ENCODE measurements around the gene PLEKHO1.
A peak's percentile ranks its signal among the peaks of the same experiment; 100 is the strongest.
"Not testable (repeated sequence)": the region's sequence is repeated elsewhere in the genome, so short reads cannot be mapped to it uniquely, and the experiment has no call there.

Gene PLEKHO1

DNA sequence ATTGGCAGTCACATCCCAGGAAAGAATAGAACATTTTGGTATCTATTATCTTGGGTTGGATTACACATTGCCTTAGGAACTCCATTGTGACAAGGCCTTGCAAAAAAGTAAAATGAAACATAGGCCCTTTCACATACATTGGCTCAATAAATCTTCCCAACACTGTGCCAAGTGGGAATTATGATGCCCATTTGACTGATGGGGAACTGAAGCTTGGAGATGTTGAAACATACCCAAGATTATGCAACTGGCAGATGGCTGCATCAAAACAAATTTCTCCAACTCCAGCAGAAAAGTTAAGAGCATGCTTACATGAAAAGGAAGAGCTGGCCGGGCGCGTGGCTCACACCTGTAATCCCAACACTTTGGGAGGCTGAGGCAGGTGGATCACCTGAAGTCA is 26.9 kb downstream of the PLEKHO1 start:
- no peak for DNase-seq

GRCh38 chr1:150178548-150178947 is 28.8 kb downstream of the PLEKHO1 start:
- no peak for DNase-seq

DNA sequence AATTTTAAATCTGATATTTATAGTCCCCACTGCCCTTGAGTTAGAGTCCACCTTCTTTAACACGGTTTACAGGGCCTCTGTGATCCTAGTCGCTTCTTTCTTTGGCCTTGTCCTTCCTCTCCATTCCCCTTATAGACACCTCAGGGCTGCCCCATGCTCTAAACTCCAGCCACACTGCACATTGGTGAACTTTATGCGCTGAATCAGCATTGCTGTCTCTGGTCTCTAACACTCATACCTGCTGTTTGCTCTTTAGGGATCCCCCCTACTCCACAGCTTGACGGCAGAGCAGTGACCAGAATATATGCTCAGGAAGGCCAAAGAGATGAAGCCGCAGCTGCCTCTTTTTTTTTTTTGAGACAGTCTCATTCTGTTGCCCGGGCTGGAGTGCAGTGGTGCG is 30.2 kb downstream of the PLEKHO1 start:
- no peak for DNase-seq

- DNase-seq: no peak
These were observed 30.8 kb downstream of the PLEKHO1 start for GRCh38 chr1:150180474-150180873.

DNA sequence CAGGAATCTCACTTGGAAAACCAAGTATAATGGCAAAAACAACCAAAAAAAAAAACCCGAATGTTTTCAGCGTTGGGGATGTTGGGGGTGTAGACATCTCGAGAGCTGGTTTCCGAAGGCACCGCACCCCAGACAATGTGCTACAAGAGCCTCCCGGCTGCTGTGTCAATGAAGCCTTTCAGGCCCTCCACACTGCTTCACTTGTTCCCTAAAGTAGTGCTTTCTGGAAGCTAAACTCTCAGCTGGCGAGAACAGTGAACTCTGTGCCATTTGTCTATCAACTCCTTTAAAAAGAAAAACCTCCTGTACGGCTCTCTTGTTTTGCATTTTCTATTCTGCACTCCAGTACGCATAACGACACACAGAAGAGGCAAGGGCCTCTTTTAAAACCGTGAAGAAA is 32.5 kb downstream of the PLEKHO1 start:
- DNase-seq: no peak

DNA sequence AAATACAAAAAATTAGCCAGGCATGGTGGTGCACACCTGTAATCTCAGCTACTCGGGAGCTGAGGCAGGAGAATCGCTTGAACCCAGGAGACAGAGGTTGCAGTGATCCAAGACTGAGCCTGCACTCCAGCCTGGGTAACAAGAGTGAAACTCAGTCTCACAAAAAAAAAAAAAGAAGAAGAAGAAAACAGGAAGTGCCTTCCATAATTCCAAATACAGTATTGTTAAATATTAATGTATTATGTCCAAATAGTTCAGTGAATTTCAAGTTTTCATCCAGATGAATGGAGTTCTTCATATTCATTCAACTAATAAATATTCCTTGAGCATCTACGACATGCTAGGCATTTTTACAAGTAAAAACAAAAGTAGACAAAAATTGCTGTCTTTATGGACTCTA is 33.3 kb downstream of the PLEKHO1 start:
- DNase-seq: no peak

- DNase-seq: no peak
These were observed 35.8 kb downstream of the PLEKHO1 start for GRCh38 chr1:150185481-150185880.

DNA sequence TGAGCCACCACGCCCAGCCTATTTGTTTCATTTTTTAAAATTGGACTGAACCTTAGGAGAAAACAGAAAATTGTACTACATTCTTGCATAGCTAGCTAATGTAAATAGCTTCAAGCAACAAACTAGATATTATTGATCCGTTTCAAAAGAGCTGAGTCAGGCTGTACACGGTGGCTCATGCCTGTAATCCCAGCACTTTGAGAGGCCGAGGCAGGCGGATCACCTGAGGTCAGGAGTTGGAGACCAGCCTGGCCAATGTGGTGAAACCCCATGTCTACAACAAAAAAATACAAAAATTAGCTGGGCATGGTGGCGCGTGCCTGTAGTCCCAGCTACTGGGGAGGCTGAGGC is 36.7 kb downstream of the PLEKHO1 start:
- DNase-seq: not testable (repeated sequence)

DNA sequence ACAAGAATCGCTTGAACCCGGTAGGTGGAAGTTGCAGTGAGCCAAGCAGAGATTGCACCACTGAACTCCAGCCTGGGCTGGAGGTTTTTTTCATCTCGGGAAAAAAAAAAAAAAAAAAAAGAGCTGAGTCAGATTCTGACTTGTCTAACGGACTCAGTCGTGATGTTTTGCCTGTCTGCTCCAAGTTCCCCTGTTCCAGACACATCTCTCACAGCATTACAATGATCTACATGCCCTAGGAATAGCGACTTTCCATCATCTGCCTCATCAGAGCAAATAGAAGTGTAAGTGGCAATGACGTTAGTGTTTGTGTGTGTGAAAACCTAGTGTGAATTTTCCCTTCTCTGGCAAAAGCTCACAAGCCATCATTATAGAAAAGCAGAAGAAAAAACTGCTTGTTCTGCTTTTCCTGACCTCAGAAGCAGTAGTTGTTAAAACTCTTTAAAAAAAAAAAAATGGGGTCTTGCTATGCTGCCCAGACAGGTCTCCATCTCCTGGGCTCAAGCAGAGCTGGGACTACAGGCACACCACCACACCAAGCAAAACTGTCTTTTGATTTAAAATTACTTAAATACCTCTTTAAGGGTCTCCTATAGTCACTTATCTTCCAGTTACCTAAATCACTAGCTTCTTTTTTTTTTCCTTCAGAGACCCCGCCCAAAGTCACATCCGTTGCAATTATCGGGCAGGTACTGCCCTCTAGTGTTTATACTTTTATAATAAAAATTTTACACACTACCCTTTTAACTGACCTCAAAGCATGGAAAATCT is 37.3 kb downstream of the PLEKHO1 start:
- DNase-seq: peak; percentile 46

DNA sequence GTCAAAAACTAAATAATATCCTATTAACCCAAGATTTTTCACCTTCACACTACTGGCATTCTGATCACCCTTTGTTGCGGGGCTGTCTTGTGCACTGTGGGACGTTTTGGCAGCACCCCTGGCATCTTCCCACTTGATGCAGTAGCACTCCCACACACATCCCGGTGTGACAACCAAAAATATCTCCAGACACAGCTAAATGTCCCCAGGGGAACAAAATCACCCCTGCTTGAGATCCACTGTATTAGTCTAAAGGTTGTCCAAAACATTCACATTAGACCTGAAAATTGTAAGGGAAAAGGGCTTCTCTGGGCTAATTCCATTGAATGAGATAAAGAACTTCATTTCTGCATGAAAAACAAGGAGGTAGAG is 37.8 kb downstream of the PLEKHO1 start:
- no peak for DNase-seq

GRCh38 chr1:150192012-150192411 is 42.3 kb downstream of the PLEKHO1 start:
- DNase-seq: no peak

- DNase-seq: no peak
These were observed 44.8 kb downstream of the PLEKHO1 start for GRCh38 chr1:150194381-150195031.

DNA sequence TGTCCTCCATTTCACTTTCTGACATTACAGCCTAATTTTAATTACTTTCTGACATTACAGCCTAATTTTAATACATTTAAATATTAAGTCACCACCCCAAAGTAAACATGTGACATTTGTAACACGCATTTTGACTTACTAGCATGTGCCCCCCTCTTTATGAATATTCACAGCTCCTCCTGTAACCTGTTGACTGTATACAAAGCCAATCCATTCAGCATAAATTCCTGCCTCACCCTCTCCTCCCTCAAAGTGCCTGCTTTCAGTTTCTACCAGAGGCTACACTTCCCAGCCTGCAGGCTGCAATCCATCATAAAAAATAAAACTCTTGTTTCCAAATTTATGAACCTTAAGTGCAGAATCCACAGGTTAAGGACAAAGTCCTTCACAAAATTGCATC is 46.7 kb downstream of the PLEKHO1 start:
- DNase-seq: no peak

DNA sequence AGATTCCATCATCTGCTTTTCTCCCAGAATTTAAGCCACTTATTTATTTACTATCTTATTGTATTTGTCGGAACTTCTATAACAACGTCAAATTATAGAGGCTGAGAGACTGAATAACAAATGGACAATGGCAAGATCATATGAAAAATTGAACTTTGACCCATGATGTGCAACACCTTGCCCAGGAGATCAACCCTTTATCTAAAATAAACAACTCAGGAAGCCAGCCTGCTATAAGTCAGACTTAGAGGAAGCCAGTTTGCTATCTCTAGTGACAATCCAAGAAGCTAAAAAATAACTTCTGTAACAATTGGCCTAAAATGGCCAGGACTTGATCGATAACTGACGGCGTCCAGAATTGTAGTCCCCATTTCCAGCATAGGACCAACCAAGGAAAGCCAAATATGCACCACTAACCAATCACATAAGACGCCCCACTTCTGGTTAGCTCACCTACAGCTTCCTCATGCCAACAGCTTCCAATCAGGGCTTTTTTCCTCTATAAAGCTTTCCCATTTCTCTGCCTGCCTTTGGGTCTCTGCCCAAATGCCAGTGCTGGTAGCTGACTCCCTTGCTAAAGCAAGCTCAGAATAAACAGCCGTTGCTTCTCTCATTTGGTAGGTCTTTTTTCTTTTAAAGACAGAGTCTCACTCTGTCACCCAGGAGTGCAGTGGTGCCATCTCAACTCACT is 57.7 kb downstream of the PLEKHO1 start:
- no peak for DNase-seq

GRCh38 chr1:150208460-150208859 is 58.7 kb downstream of the PLEKHO1 start:
- not testable (repeated sequence) for DNase-seq
